Calu3 (cell line): Measurements from ENCODE around the gene FFAR4. TPM values are rescaled to one million over a fixed set of nuclear protein-coding genes. Genes with fewer than 3 reads are reported as not detected.

Experiments
- BruUV-seq: library from RNA; stranded (reverse); fragments of 400-500 nt; replicated peaks from 2 replicates; lab custom pipeline; 2021; lab: Mats Ljungman, UMichigan
- CTCF ChIA-PET: fragments of 300-600 bp; sonication (Branson Sonifier 250); formaldehyde crosslinking; loops from one replicate; lab custom pipeline; 2022; ENCODE audit warnings: antibody characterized with exemption; lab: Charles Lee
- DNase-seq: peaks from one replicate; pipeline ENCODE4 v3.0.0; 2022
- H3K27ac Mint-ChIP-seq: one replicate; pipeline ENCODE4 v1.8.0; 2022; ENCODE audit warnings: mixed read lengths; ENCODE audit not compliant: unreplicated experiment
- H3K27me3 Mint-ChIP-seq: one replicate; pipeline ENCODE4 v1.8.0; 2022; ENCODE audit warnings: mixed read lengths; ENCODE audit not compliant: unreplicated experiment
- H3K36me3 Mint-ChIP-seq: one replicate; pipeline ENCODE4 v1.8.0; 2022; ENCODE audit warnings: mild to moderate bottlenecking, moderate library complexity, mixed read lengths; ENCODE audit not compliant: insufficient read depth, unreplicated experiment
- H3K4me1 Mint-ChIP-seq: one replicate; pipeline ENCODE4 v1.8.0; 2022; ENCODE audit warnings: mild to moderate bottlenecking, low read depth, mixed read lengths; ENCODE audit not compliant: unreplicated experiment
- H3K4me3 Mint-ChIP-seq: one replicate; pipeline ENCODE4 v1.8.0; 2022; ENCODE audit warnings: mild to moderate bottlenecking, low read depth, moderate library complexity, mixed read lengths; ENCODE audit not compliant: unreplicated experiment
- H3K9me3 Mint-ChIP-seq: one replicate; pipeline ENCODE4 v1.8.0; 2022; ENCODE audit warnings: low read depth, mixed read lengths; ENCODE audit not compliant: unreplicated experiment
- intact Hi-C: fragments of 100-400 bp; cut with micrococcal nuclease; formaldehyde crosslinking; loops from one replicate; pipeline ENCODE4 v1.10.0; 2022; ENCODE audit not compliant: unreplicated experiment
- total RNA-seq: library from RNA; stranded (reverse); gene quantifications from 2 replicates; pipeline ENCODE4 v1.2.3, GENCODE V29; 2022
- TF ChIP-seq, protein P1 (sequence below): fragments of 200-600 bp; IDR thresholded peaks from one replicate; pipeline ENCODE4 v1.8.0; 2022; ENCODE audit warnings: antibody characterized with exemption; ENCODE audit not compliant: unreplicated experiment

FFAR4 gene
- total RNA-seq, 1 experiment from 2014 or later: 0.97 TPM

DNA sequence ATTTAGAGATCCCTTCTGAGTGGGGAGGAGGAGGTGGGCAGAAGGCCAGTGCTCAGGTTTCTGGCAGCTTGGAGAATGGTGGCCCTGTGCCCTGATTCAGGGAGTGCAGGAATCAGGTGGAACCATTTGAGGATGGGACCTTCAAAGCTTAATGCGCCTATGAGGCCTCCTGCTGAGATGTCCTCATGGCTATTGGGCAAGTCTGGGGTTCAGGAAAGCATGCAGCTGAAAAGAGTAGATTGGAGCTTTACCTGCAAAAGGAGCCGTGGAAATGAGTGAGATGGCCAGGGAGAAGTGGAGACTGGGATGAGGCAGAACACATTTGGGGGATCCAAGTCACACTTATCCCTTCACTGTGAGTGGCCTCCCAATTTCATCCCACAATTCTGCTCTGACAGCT, 6.1 kb downstream of the FFAR4 start:
- DNase-seq: no peak
- no TSS peak for BruUV-seq
- intact Hi-C loops: no loop called here
- Mint-ChIP-seq H3K27ac (no peak overlapping the region), H3K9me3 (no peaks in the 10 kb centered on the region), H3K4me1 (peaks cover 64% of the 10 kb centered on the region), H3K27me3 (no peaks in the 10 kb centered on the region), H3K4me3 (no peak overlapping the region), H3K36me3 (no peaks in the 10 kb centered on the region)
- TF ChIP-seq, protein P1, sequence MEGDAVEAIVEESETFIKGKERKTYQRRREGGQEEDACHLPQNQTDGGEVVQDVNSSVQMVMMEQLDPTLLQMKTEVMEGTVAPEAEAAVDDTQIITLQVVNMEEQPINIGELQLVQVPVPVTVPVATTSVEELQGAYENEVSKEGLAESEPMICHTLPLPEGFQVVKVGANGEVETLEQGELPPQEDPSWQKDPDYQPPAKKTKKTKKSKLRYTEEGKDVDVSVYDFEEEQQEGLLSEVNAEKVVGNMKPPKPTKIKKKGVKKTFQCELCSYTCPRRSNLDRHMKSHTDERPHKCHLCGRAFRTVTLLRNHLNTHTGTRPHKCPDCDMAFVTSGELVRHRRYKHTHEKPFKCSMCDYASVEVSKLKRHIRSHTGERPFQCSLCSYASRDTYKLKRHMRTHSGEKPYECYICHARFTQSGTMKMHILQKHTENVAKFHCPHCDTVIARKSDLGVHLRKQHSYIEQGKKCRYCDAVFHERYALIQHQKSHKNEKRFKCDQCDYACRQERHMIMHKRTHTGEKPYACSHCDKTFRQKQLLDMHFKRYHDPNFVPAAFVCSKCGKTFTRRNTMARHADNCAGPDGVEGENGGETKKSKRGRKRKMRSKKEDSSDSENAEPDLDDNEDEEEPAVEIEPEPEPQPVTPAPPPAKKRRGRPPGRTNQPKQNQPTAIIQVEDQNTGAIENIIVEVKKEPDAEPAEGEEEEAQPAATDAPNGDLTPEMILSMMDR: no peak
- CTCF ChIA-PET: no interaction called here

DNA sequence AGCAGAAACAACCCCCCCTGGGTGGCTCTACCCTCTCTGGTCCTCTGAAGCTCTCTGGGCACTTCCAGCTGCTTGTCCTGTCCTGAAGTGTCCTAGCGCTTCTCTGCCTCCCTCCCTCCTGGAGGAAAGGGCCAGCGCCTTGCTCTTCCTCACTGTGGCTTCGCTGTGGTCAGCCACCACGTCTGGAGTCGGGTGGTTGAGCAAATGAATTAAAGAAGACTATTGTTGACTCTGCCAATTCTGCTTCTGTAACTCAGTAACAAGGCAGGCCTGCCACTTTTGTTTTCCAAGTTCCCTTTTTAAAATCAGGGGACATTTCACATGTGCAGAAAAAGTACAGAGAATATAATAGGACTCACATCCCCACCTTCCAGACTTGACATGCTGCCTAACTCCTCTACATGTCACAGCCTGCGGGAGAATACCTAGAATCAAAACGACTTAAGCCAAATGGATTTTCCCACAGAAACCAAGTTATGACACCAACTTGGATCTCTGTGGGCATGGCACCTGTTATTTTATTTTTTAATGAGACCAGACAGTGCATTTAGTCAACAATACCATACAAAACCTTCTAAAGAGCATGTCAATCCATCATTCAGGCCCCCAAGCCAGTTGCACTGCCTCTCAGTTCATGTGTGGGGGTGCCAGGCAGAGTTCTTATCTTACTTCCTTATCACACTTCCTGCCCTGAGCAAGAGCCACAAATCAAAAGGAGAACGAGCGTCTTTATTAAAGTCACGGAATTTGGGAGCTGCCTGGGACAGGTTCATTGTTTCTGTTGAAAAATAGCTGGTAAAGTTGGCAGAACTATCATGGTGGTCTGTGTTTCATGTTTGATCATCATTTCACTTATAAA, 6.8 kb downstream of the FFAR4 start:
- H3K4me3 Mint-ChIP-seq: peak overlapping the region; percentile 26
- no peaks in the 10 kb centered on the region for H3K27me3 Mint-ChIP-seq
- no peak overlapping the region for H3K27ac Mint-ChIP-seq

DNA sequence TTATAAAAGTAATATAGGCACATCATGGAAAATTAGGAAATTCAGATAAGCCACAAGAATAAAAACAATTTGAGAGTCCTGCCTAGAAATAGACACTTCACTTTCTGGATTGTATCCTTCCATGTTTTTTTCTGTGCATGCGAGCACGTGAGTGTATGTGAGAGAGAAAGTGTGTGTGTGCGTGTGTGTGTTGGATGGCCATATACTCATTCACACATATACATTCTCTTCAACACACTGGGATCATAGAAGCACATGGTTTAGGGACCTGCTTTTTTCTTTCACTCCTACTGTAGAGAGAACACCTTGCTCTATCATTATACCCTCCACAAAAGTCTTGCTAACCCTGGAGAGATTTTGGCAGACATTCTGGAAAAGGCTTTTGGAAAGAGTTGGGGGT, 7.5 kb downstream of the FFAR4 start:
- DNase-seq: no peak
- CTCF ChIA-PET: interaction anchor here (0.6 kb wide), 1 partner anchor 15 kb away, joined by 6 read pairs; no protein-coding TSS in a partner anchor
- no TSS peak for BruUV-seq
- TF ChIP-seq, protein P1: no peak
- H3K4me3 Mint-ChIP-seq: peak overlapping the region; percentile 26
- intact Hi-C loops: no loop called here
- no peaks in the 10 kb centered on the region for H3K27me3 Mint-ChIP-seq
- no peaks in the 10 kb centered on the region for H3K9me3 Mint-ChIP-seq
- no peaks in the 10 kb centered on the region for H3K36me3 Mint-ChIP-seq
- no peak overlapping the region for H3K27ac Mint-ChIP-seq
- peaks cover 75% of the 10 kb centered on the region for H3K4me1 Mint-ChIP-seq

More for the DNA sequence above, 6.8 kb downstream of the FFAR4 start:
- CTCF ChIA-PET: no interaction called here
- TF ChIP-seq, protein P1: no peak
- intact Hi-C loops: no loop called here
- Mint-ChIP-seq H3K9me3 (no peaks in the 10 kb centered on the region), H3K4me1 (peaks cover 71% of the 10 kb centered on the region), H3K36me3 (no peaks in the 10 kb centered on the region)
- no TSS peak for BruUV-seq
- DNase-seq: peak; percentile 35

DNA sequence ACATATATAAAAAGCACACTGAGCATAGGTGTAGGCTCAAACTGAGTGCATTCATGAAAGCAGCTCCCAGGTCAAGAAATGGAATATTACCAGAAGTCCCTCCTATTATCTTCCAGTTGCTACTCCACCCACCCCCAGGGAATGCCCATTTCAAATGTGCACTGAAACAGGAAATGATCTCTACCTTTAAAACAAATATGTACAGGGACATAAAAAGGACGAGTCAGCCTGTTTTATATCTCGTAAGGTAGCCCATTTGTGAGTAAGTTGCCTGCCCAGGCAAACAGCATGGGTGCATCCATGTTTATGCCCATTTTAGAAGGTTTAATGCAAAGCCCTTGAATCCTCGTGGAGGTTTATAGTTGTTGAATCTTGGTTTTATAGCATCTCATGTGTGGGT, 10.4 kb downstream of the FFAR4 start:
- H3K4me1 Mint-ChIP-seq: peaks cover 82% of the 10 kb centered on the region
- no TSS peak for BruUV-seq
- no peaks in the 10 kb centered on the region for H3K27me3 Mint-ChIP-seq
- H3K27ac Mint-ChIP-seq: no peak overlapping the region
- H3K9me3 Mint-ChIP-seq: peaks cover 3% of the 10 kb centered on the region
- intact Hi-C loops: no loop called here
- no peak overlapping the region for H3K4me3 Mint-ChIP-seq
- TF ChIP-seq, protein P1: no peak
- no peak for DNase-seq
- H3K36me3 Mint-ChIP-seq: no peaks in the 10 kb centered on the region
- CTCF ChIA-PET: interaction anchor here (0.5 to 1.2 kb wide), 2 partner anchors 100 to 102 kb away, joined by 3 read pairs; no protein-coding TSS in a partner anchor
